Calu3 (cell line): ENCODE data around the gene DENND4B. TPM values are rescaled to one million over a fixed set of nuclear protein-coding genes. Genes with fewer than 3 reads are reported as not detected.

Experiments
- BruUV-seq: library from RNA; stranded (reverse); fragments of 400-500 nt; replicated peaks from 2 replicates; lab custom pipeline; 2021; lab: Mats Ljungman, UMichigan
- CTCF ChIA-PET: fragments of 300-600 bp; sonication (Branson Sonifier 250); formaldehyde crosslinking; loops from one replicate; lab custom pipeline; 2022; ENCODE audit warnings: antibody characterized with exemption; lab: Charles Lee
- DNase-seq: peaks from one replicate; pipeline ENCODE4 v3.0.0; 2022
- H3K27ac Mint-ChIP-seq: one replicate; pipeline ENCODE4 v1.8.0; 2022; ENCODE audit warnings: mixed read lengths; ENCODE audit not compliant: unreplicated experiment
- H3K27me3 Mint-ChIP-seq: one replicate; pipeline ENCODE4 v1.8.0; 2022; ENCODE audit warnings: mixed read lengths; ENCODE audit not compliant: unreplicated experiment
- H3K36me3 Mint-ChIP-seq: one replicate; pipeline ENCODE4 v1.8.0; 2022; ENCODE audit warnings: mild to moderate bottlenecking, moderate library complexity, mixed read lengths; ENCODE audit not compliant: insufficient read depth, unreplicated experiment
- H3K4me1 Mint-ChIP-seq: one replicate; pipeline ENCODE4 v1.8.0; 2022; ENCODE audit warnings: mild to moderate bottlenecking, low read depth, mixed read lengths; ENCODE audit not compliant: unreplicated experiment
- H3K4me3 Mint-ChIP-seq: one replicate; pipeline ENCODE4 v1.8.0; 2022; ENCODE audit warnings: mild to moderate bottlenecking, low read depth, moderate library complexity, mixed read lengths; ENCODE audit not compliant: unreplicated experiment
- H3K9me3 Mint-ChIP-seq: one replicate; pipeline ENCODE4 v1.8.0; 2022; ENCODE audit warnings: low read depth, mixed read lengths; ENCODE audit not compliant: unreplicated experiment
- CTCF ChIP-seq: fragments of 200-600 bp; IDR thresholded peaks from one replicate; pipeline ENCODE4 v1.8.0; 2022; ENCODE audit warnings: antibody characterized with exemption; ENCODE audit not compliant: unreplicated experiment
- intact Hi-C: fragments of 100-400 bp; cut with micrococcal nuclease; formaldehyde crosslinking; loops from one replicate; pipeline ENCODE4 v1.10.0; 2022; ENCODE audit not compliant: unreplicated experiment
- total RNA-seq: library from RNA; stranded (reverse); gene quantifications from 2 replicates; pipeline ENCODE4 v1.2.3, GENCODE V29; 2022

Gene DENND4B
- total RNA-seq, 1 experiment from 2014 or later: 90.0 TPM

- CTCF ChIA-PET: interaction anchor here (0.6 to 3.2 kb wide), 3 partner anchors 9 to 18 kb away, joined by 3 to 16 read pairs (median 3); partner anchors contain the start of genes CREB3L4 and JTB
- Mint-ChIP-seq H3K9me3 (no peaks in the 10 kb centered on the region), H3K4me3 (peak overlapping the region; percentile 90), H3K4me1 (peaks cover 34% of the 10 kb centered on the region), H3K36me3 (peaks cover 50% of the 10 kb centered on the region), H3K27ac (peak overlapping the region; percentile 39), H3K27me3 (no peaks in the 10 kb centered on the region)
- intact Hi-C loops: no loop called here
- no TSS peak for BruUV-seq
- no peak for TF ChIP-seq CTCF
- no peak for DNase-seq
Observed at GRCh38 chr1:153958961-153959260, 12.4 kb upstream of the DENND4B start.

GRCh38 chr1:153958111-153958960, 11.8 kb upstream of the DENND4B start, which contains the start of gene CRTC2:
TSS of gene CRTC2 (minus strand) at chr1:153958612. CDS start at chr1:153958497, 115 bp downstream.
- CTCF ChIA-PET: interaction anchor here (0.6 to 3.2 kb wide), 7 partner anchors 9 to 1960 kb away, joined by 3 to 16 read pairs (median 3); partner anchors contain the start of genes CREB3L4, DENND4B and JTB
- no peaks in the 10 kb centered on the region for H3K9me3 Mint-ChIP-seq
- DNase-seq: peak; percentile 99
- no peak for TF ChIP-seq CTCF
- H3K36me3 Mint-ChIP-seq: peaks cover 44% of the 10 kb centered on the region
- peak within 1 kb of the TSS; percentile 90 for H3K4me3 Mint-ChIP-seq
- intact Hi-C loops: no loop called here
- peak within 1 kb of the TSS; percentile 39 for H3K27ac Mint-ChIP-seq
- no TSS peak for BruUV-seq
- no peaks in the 10 kb centered on the region for H3K27me3 Mint-ChIP-seq
- peaks cover 29% of the 10 kb centered on the region for H3K4me1 Mint-ChIP-seq

GRCh38 chr1:153957744-153958110, 11.2 kb upstream of the DENND4B start:
- intact Hi-C loops: no loop called here
- peak overlapping the region; percentile 39 for H3K27ac Mint-ChIP-seq

More at GRCh38 chr1:153957744-153958110, 11.2 kb upstream of the DENND4B start:
- Mint-ChIP-seq H3K36me3 (peaks cover 38% of the 10 kb centered on the region), H3K4me1 (peaks cover 27% of the 10 kb centered on the region), H3K4me3 (peak overlapping the region; percentile 90), H3K27me3 (no peaks in the 10 kb centered on the region), H3K9me3 (no peaks in the 10 kb centered on the region)
- DNase-seq: no peak
- CTCF ChIA-PET: interaction anchor here (1.8 to 3.2 kb wide), 2 partner anchors 10 to 11 kb away, joined by 7 to 16 read pairs; partner anchors contain the start of genes CREB3L4 and DENND4B
- BruUV-seq: no TSS peak
- no peak for TF ChIP-seq CTCF
